Pulmonary artery endothelial cell (primary cell): Measurements from ENCODE around the gene BORCS8. TPM values are rescaled to one million over a fixed set of nuclear protein-coding genes. Genes with fewer than 3 reads are reported as not detected.
"Not testable (repeated sequence)": the region's sequence is repeated elsewhere in the genome, so short reads cannot be mapped to it uniquely, and the experiment has no call there.

Source experiments
- DNase-seq: peaks from one replicate; pipeline ENCODE4 v3.0.0-alpha.2; 2011; ENCODE audit warnings: low read depth, low spot score
- total RNA-seq: library from RNA; depleted of rRNA; stranded (reverse); fragments of >200 nt; gene quantifications from 2 replicates; pipeline ENCODE4 v1.2.3, GENCODE V29; 2014

Gene BORCS8
- total RNA-seq, 1 donor from 2014 or later: 27.4 TPM

GRCh38 chr19:19181488-19181998 lies 10.4 kb downstream of the BORCS8 start:
- DNase-seq: no peak

GRCh38 chr19:19179548-19180441 lies 12.2 kb downstream of the BORCS8 start:
- DNase-seq: no peak

GRCh38 chr19:19176950-19177349 lies 15.0 kb downstream of the BORCS8 start:
- no peak for DNase-seq

- not testable (repeated sequence) for DNase-seq
Measured at GRCh38 chr19:19173243-19173642, 18.7 kb downstream of the BORCS8 start.

- no peak for DNase-seq
Measured at GRCh38 chr19:19171821-19172532, 20.0 kb downstream of the BORCS8 start.

GRCh38 chr19:19170873-19171672 lies 20.9 kb downstream of the BORCS8 start:
- no peak for DNase-seq

- no peak for DNase-seq
Measured at GRCh38 chr19:19170053-19170872, 21.7 kb downstream of the BORCS8 start, which contains the start of gene MEF2B. Gene MEF2B (minus strand): TSS chr19:19170263. CDS start chr19:19150735, 19,528 bp downstream.

GRCh38 chr19:19169236-19170052 lies 22.5 kb downstream of the BORCS8 start:
- no peak for DNase-seq

GRCh38 chr19:19167612-19168011 lies 24.3 kb downstream of the BORCS8 start:
- no peak for DNase-seq

- DNase-seq: no peak
Measured at GRCh38 chr19:19165396-19165795, 26.6 kb downstream of the BORCS8 start.

- no peak for DNase-seq
Measured at GRCh38 chr19:19162495-19162894, 29.5 kb downstream of the BORCS8 start.

GRCh38 chr19:19160461-19161035 lies 31.4 kb downstream of the BORCS8 start:
- DNase-seq: no peak

- no peak for DNase-seq
Measured at GRCh38 chr19:19159534-19159933, 32.4 kb downstream of the BORCS8 start.

- no peak for DNase-seq
Measured at GRCh38 chr19:19157808-19158207, 34.1 kb downstream of the BORCS8 start.

GRCh38 chr19:19155495-19156219 lies 36.3 kb downstream of the BORCS8 start:
- DNase-seq: no peak

GRCh38 chr19:19154768-19155494 lies 37.0 kb downstream of the BORCS8 start:
- DNase-seq: no peak

- DNase-seq: no peak
Measured at GRCh38 chr19:19152668-19153384, 39.1 kb downstream of the BORCS8 start.
